ENCODE results near the gene CRYBG1.
A peak's percentile ranks its signal among the peaks of the same experiment; 100 is the strongest.

CRYBG1 gene

GRCh38 chr6:106608080-106608668, 247.7 kb downstream of the CRYBG1 start:
- no peak for DNase-seq (ENCODE audit: low read depth)

GRCh38 chr6:106609699-106610098, 249.2 kb downstream of the CRYBG1 start:
- DNase-seq (ENCODE audit: low read depth), result no peak

- no peak for DNase-seq (ENCODE audit: low read depth)
These were observed 250.5 kb downstream of the CRYBG1 start for GRCh38 chr6:106611030-106611429.

GRCh38 chr6:106612671-106613416, 252.3 kb downstream of the CRYBG1 start:
- no peak for DNase-seq (ENCODE audit: low read depth)

- DNase-seq (ENCODE audit: low read depth), result no peak
These were observed 253.1 kb downstream of the CRYBG1 start for GRCh38 chr6:106613590-106613989.

- no peak for DNase-seq (ENCODE audit: low read depth)
These were observed 253.6 kb downstream of the CRYBG1 start for GRCh38 chr6:106614166-106614565.

- no peak for DNase-seq (ENCODE audit: low read depth)
These were observed 254.2 kb downstream of the CRYBG1 start for GRCh38 chr6:106614592-106615257.

GRCh38 chr6:106617302-106617701, 256.8 kb downstream of the CRYBG1 start:
- no peak for DNase-seq (ENCODE audit: low read depth)

- DNase-seq (ENCODE audit: low read depth), result no peak
These were observed 257.3 kb downstream of the CRYBG1 start for GRCh38 chr6:106617857-106618256.

- no peak for DNase-seq (ENCODE audit: low read depth)
These were observed 257.8 kb downstream of the CRYBG1 start for GRCh38 chr6:106618324-106618723.

- DNase-seq (ENCODE audit: low read depth), result no peak
These were observed 258.7 kb downstream of the CRYBG1 start for GRCh38 chr6:106619223-106619622.

- peak; percentile 36 for DNase-seq (ENCODE audit: low read depth)
These were observed 260.6 kb downstream of the CRYBG1 start for GRCh38 chr6:106620931-106621672.

Data from fibroblast of the conjunctiva (primary cell).